ENCODE measurements around the gene STARD3. TPM values are rescaled to one million over a fixed set of nuclear protein-coding genes. Genes with fewer than 3 reads are reported as not detected.

The STARD3 gene
- total RNA-seq, 1 experiment from 2014 or later = 44.8 TPM

DNA sequence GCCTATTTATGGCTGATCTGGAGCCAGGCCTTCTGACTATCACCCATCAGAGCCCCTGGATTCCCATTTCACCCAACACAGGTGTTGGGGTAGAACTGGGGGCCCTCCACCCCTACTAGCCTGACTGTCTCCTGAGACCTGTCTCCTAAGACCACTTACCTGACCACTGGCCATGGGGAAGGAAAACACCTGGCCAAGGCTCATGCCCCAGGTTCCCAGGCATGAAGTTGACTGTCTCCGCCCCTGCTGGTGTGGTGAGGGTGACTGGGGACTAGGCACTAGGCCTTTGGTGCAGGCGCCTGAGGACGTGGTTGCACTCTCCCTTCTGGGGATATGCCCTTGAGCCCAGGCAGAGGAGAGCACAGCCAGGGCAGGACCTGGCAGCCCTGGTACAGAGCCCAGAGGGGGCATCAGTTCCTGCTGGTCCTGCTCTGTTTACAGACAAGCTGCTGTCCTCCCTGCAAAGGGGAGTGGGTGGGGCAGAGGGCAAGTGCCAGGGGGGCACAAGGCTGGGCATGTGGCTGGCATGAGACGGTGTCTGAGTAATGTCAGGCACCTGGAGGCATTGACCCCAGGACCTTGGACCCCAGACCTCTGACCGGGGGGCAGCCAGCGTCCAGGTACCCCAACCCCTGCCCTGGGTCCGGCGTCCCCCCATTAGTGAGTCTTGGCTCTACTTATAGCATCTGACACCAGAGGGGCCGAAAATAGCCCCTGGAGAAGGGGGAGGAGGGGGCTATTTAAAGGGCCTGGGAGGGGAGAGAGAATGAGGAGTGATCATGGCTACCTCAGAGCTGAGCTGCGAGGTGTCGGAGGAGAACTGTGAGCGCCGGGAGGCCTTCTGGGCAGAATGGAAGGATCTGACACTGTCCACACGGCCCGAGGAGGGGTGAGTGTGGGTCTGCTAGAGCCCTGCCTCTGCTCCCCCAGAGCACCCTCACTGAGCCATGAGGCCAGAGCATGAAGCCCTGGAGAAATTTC is 27.9 kb downstream of the STARD3 start, which contains the start of gene TCAP:
TSS of gene TCAP (plus strand) at position 769 of the 981 bp plus-strand sequence. CDS start at position 780, 11 bp downstream.
- TF ChIP-seq REST (IDR thresholded peaks at IDR 0.05; ENCODE audit: insufficient read depth in 1 of 2, low read depth in 2 of 2, low read length in 1 of 2) = no peak
- TF ChIP-seq POLR2AphosphoS5 (IDR thresholded peaks at IDR 0.05; ENCODE audit: low read depth, low read length) = no peak
- TF ChIP-seq TCF7L2 (IDR thresholded peaks at IDR 0.05; ENCODE audit: low read depth, low read length) = no peak
- TF ChIP-seq SIN3A (IDR thresholded peaks at IDR 0.05; ENCODE audit: borderline replicate concordance, insufficient read depth, low read depth, low read length) = no peak
- TF ChIP-seq, protein P1, sequence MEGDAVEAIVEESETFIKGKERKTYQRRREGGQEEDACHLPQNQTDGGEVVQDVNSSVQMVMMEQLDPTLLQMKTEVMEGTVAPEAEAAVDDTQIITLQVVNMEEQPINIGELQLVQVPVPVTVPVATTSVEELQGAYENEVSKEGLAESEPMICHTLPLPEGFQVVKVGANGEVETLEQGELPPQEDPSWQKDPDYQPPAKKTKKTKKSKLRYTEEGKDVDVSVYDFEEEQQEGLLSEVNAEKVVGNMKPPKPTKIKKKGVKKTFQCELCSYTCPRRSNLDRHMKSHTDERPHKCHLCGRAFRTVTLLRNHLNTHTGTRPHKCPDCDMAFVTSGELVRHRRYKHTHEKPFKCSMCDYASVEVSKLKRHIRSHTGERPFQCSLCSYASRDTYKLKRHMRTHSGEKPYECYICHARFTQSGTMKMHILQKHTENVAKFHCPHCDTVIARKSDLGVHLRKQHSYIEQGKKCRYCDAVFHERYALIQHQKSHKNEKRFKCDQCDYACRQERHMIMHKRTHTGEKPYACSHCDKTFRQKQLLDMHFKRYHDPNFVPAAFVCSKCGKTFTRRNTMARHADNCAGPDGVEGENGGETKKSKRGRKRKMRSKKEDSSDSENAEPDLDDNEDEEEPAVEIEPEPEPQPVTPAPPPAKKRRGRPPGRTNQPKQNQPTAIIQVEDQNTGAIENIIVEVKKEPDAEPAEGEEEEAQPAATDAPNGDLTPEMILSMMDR (IDR thresholded peaks at IDR 0.05) = no peak
- H3K36me3 ChIP-seq (ENCODE audit: control insufficient read depth, insufficient read depth, low read length) = no peaks in the 10 kb centered on the region
- peaks cover 46% of the 10 kb centered on the region for H3K4me1 ChIP-seq (ENCODE audit: control insufficient read depth, insufficient read depth, low read length)
- H3K27ac ChIP-seq (ENCODE audit: low read length) = peak within 1 kb of the TSS; percentile 59
- intact Hi-C loops (cut with micrococcal nuclease; ENCODE audit: unreplicated experiment) (no loop called here), in situ Hi-C loops (cut with HindIII; ENCODE audit: low pct_unique_long_range_greater_than_20kb, low sequenced_read_pairs) (no loop called here)
- CTCF ChIA-PET = interaction anchor here (1.4 kb wide), 1 partner anchor 31 kb away, joined by 4 read pairs; no protein-coding TSS in a partner anchor
- ATAC-seq = no peak
- H3K4me3 ChIP-seq (ENCODE audit: low read depth in 2 of 2, low read length in 2 of 2) = no peak within 1 kb of the TSS
- DNase-seq (ENCODE audit: low read depth, low spot score) = no peak
- POLR2A ChIA-PET = no interaction called here
- H3K27me3 ChIP-seq (ENCODE audit: control insufficient read depth, insufficient read depth, low read length) = no peaks in the 10 kb centered on the region
- no TSS peak for BruUV-seq (replicated peaks)
- no peaks in the 10 kb centered on the region for H3K9me3 ChIP-seq (ENCODE audit: control insufficient read depth, insufficient read depth, low read depth, low read length)

DNA sequence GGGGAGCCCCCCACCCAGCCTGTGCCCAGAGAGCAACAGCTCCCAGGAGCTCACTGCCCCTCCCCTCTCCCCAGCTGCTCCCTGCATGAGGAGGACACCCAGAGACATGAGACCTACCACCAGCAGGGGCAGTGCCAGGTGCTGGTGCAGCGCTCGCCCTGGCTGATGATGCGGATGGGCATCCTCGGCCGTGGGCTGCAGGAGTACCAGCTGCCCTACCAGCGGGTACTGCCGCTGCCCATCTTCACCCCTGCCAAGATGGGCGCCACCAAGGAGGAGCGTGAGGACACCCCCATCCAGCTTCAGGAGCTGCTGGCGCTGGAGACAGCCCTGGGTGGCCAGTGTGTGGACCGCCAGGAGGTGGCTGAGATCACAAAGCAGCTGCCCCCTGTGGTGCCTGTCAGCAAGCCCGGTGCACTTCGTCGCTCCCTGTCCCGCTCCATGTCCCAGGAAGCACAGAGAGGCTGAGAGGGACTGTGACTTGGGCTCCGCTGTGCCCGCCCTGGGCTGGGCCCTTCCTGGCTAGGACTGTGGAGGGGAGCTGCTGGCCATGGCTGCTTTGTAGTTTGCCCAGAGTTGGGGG is 28.8 kb downstream of the STARD3 start:
- intact Hi-C loops (cut with micrococcal nuclease; ENCODE audit: unreplicated experiment) = no loop called here
- TF ChIP-seq SIN3A (IDR thresholded peaks at IDR 0.05; ENCODE audit: borderline replicate concordance, insufficient read depth, low read depth, low read length) = no peak
- TF ChIP-seq, protein P1 (IDR thresholded peaks at IDR 0.05) = no peak; the same call in 1 of the 2 replicates
- no peak for TF ChIP-seq REST (IDR thresholded peaks at IDR 0.05; ENCODE audit: insufficient read depth in 1 of 2, low read depth in 2 of 2, low read length in 1 of 2)
- no peak for TF ChIP-seq TCF7L2 (IDR thresholded peaks at IDR 0.05; ENCODE audit: low read depth, low read length)
- no peak for TF ChIP-seq POLR2AphosphoS5 (IDR thresholded peaks at IDR 0.05; ENCODE audit: low read depth, low read length)
- no TSS peak for BruUV-seq (replicated peaks)
- Histone ChIP-seq H3K36me3 (ENCODE audit: control insufficient read depth, insufficient read depth, low read length) (no peaks in the 10 kb centered on the region), H3K9me3 (ENCODE audit: control insufficient read depth, insufficient read depth, low read depth, low read length) (no peaks in the 10 kb centered on the region), H3K4me1 (ENCODE audit: control insufficient read depth, insufficient read depth, low read length) (peaks cover 46% of the 10 kb centered on the region), H3K27me3 (ENCODE audit: control insufficient read depth, insufficient read depth, low read length) (no peaks in the 10 kb centered on the region), H3K27ac (ENCODE audit: low read length) (peak overlapping the region; percentile 59; the same call in 1 of the 2 replicates), H3K4me3 (ENCODE audit: low read depth in 2 of 2, low read length in 2 of 2) (no peak overlapping the region)
- ChIA-PET POLR2A (interaction anchor here (0.6 kb wide), 1 partner anchor 34 kb away, joined by 6 read pairs; no protein-coding TSS in a partner anchor), CTCF (interaction anchor here (1.4 to 2.1 kb wide), 2 partner anchors 32 to 44 kb away, joined by 4 to 11 read pairs; no protein-coding TSS in a partner anchor)
- ATAC-seq (peak; percentile 44), DNase-seq (ENCODE audit: low read depth, low spot score) (no peak)
- in situ Hi-C loops (cut with HindIII; ENCODE audit: low pct_unique_long_range_greater_than_20kb, low sequenced_read_pairs) = no loop called here
